HCT116 (cell line): ENCODE measurements around the gene ZFPL1. TPM values are rescaled to one million over a fixed set of nuclear protein-coding genes. Genes with fewer than 3 reads are reported as not detected.

Experiments used
- ATAC-seq: fragments of 200-7000 bp; cut with Tn5 transposase; 2 replicates; pipeline ENCODE4 v1.9.1; 2020; ENCODE audit warnings: mild to moderate bottlenecking, moderate library complexity
- BruUV-seq: library from RNA; stranded (reverse); fragments of 400-500 nt; replicated peaks from 2 replicates; lab custom pipeline; 2021; lab: Mats Ljungman, UMichigan
- CTCF ChIA-PET: fragments of 300-600 bp; sonication (Branson Sonifier 250); formaldehyde crosslinking; loops from one replicate; lab custom pipeline; 2021; ENCODE audit warnings: antibody characterized with exemption; lab: Charles Lee
- POLR2A ChIA-PET: fragments of 300-600, 350-600 bp; sonication (Branson Sonifier 250); formaldehyde crosslinking; loops from one replicate; lab custom pipeline; 2021; ENCODE audit warnings: antibody characterized with exemption; lab: Charles Lee
- RAD21 ChIA-PET, 2 experiments: fragments of 300-600 bp; sonication (Branson Sonifier 250); formaldehyde crosslinking; loops; one replicate each; lab custom pipeline; 2023; ENCODE audit warnings: low total read pairs in 2 of 2; ENCODE audit not compliant: uncharacterized antibody in 2 of 2, unreplicated experiment in 2 of 2, low non-redundant PET in 1 of 2; lab: Charles Lee
- DNase-seq: peaks from one replicate; pipeline ENCODE4 v3.0.0-alpha.2; 2010; ENCODE audit warnings: low read depth, low spot score
- H2AFZ ChIP-seq: fragments of 200-600 bp; shearing (Covaris generic), sonication (generic); 2 replicates; pipeline ENCODE4 v1.6.1; 2017; ENCODE audit warnings: low read depth, mixed run types, mixed read lengths, antibody characterized with exemption, low read length; ENCODE audit not compliant: poor library complexity, severe bottlenecking
- H3K27ac ChIP-seq: 2 replicates; pipeline ENCODE4 v1.5.1; 2012; ENCODE audit warnings: low read depth, low read length
- H3K27me3 ChIP-seq: fragments of 200-600 bp; sonication (generic); 2 replicates; pipeline ENCODE4 v1.6.1; 2016; ENCODE audit warnings: mixed run types, low read length, mixed read lengths; ENCODE audit not compliant: insufficient read depth
- H3K36me3 ChIP-seq, 2 experiments: fragments of 200-500 bp in 1 of 2; fragments of 200-600 bp in 1 of 2; sonication (Bioruptor generic) in 1 of 2; sonication (generic) in 1 of 2; 2 replicates each; pipeline versions ENCODE4 v1.5.1 to v1.6.1; 2014 to 2016; ENCODE audit warnings: low read length in 2 of 2, inconsistent platforms in 1 of 2, mixed read lengths in 1 of 2, mixed run types in 1 of 2; ENCODE audit not compliant: insufficient read depth in 2 of 2, control insufficient read depth in 1 of 2
- H3K4me1 ChIP-seq, 2 experiments: fragments of 200-600 bp in 1 of 2; sonication (generic) in 1 of 2; 2 replicates each; pipeline versions ENCODE4 v1.5.1 to v1.6.1; 2012 to 2017; ENCODE audit warnings: low read length in 2 of 2, inconsistent platforms in 1 of 2, mild to moderate bottlenecking in 1 of 2, mixed read lengths in 1 of 2, mixed run types in 1 of 2, moderate library complexity in 1 of 2; ENCODE audit not compliant: insufficient read depth in 2 of 2, control insufficient read depth in 1 of 2
- H3K4me2 ChIP-seq: fragments of 200-600 bp; sonication (generic); 2 replicates; pipeline ENCODE4 v1.6.1; 2017; ENCODE audit warnings: mixed run types, low read length, mixed read lengths
- H3K4me3 ChIP-seq, 2 experiments: fragments of 200-600 bp in 1 of 2; sonication (generic) in 1 of 2; replicated peaks in 1 of 2; 2 replicates each; pipeline ENCODE4 v1.5.1; 2011 to 2016; ENCODE audit warnings: low read length in 2 of 2, control low read depth in 1 of 2, low read depth in 1 of 2, mild to moderate bottlenecking in 1 of 2, mixed read lengths in 1 of 2, mixed run types in 1 of 2
- H3K79me2 ChIP-seq: fragments of 200-600 bp; sonication (generic); 2 replicates; pipeline ENCODE4 v1.6.1; 2017; ENCODE audit warnings: mild to moderate bottlenecking, mixed run types, low read length, moderate library complexity, mixed read lengths; ENCODE audit not compliant: insufficient read depth
- H3K9ac ChIP-seq: fragments of 200-600 bp; sonication (generic); 2 replicates; pipeline ENCODE4 v1.6.1; 2016; ENCODE audit warnings: low read length, mixed read lengths
- H3K9me2 ChIP-seq: fragments of 200-600 bp; sonication (generic), shearing (Covaris generic); 2 replicates; pipeline ENCODE4 v1.6.1; 2017; ENCODE audit warnings: mixed run types, mild to moderate bottlenecking, moderate library complexity; ENCODE audit not compliant: insufficient read depth
- H3K9me3 ChIP-seq, 2 experiments: fragments of 200-500 bp in 1 of 2; fragments of 200-600 bp in 1 of 2; sonication (Bioruptor generic) in 1 of 2; sonication (generic) in 1 of 2; 2 replicates each; pipeline ENCODE4 v1.6.1; 2014 to 2017; ENCODE audit warnings: low read length in 2 of 2, mixed read lengths in 2 of 2, inconsistent platforms in 1 of 2, low read depth in 1 of 2, mild to moderate bottlenecking in 1 of 2, mixed run types in 1 of 2, moderate library complexity in 1 of 2; ENCODE audit not compliant: control insufficient read depth in 1 of 2, insufficient read depth in 1 of 2
- H4K20me1 ChIP-seq: fragments of 200-600 bp; sonication (generic), shearing (Covaris generic); 2 replicates; pipeline ENCODE4 v1.6.1; 2017; ENCODE audit warnings: mixed run types, mild to moderate bottlenecking, moderate library complexity; ENCODE audit not compliant: insufficient read depth
- CBX3 ChIP-seq: IDR thresholded peaks from 2 replicates; pipeline ENCODE4 v1.6.1; 2012; ENCODE audit warnings: low read depth
- CEBPB ChIP-seq: IDR thresholded peaks from 2 replicates; pipeline ENCODE4 v1.6.1; 2012; ENCODE audit warnings: low read depth
- ELF1 ChIP-seq: IDR thresholded peaks from 2 replicates; pipeline ENCODE4 v1.6.1; 2012; ENCODE audit warnings: low read depth, borderline replicate concordance
- EZH2 ChIP-seq: fragments of 200-600 bp; sonication (generic); IDR thresholded peaks from 2 replicates; pipeline ENCODE4 v1.6.1; 2017; ENCODE audit warnings: antibody characterized with exemption, mixed run types
- EZH2phosphoT487 ChIP-seq: fragments of 200-600 bp; IDR thresholded peaks from 2 replicates; pipeline ENCODE4 v1.6.1; 2018; ENCODE audit warnings: antibody characterized with exemption, borderline replicate concordance
- JUND ChIP-seq: IDR thresholded peaks from 2 replicates; pipeline ENCODE4 v1.6.1; 2012
- MAX ChIP-seq: IDR thresholded peaks from 2 replicates; pipeline ENCODE4 v1.6.1; 2012
- POLR2A ChIP-seq: IDR thresholded peaks from 2 replicates; pipeline ENCODE4 v1.7.0; 2011; ENCODE audit warnings: borderline replicate concordance; ENCODE audit not compliant: insufficient read depth, insufficient read length; ENCODE audit errors: extremely low read depth
- POLR2AphosphoS5 ChIP-seq: IDR thresholded peaks from 2 replicates; pipeline ENCODE4 v1.6.1; 2011; ENCODE audit warnings: mild to moderate bottlenecking, low read depth, low read length, moderate library complexity
- RAD21 ChIP-seq: IDR thresholded peaks from 2 replicates; pipeline ENCODE4 v1.6.1; 2012; ENCODE audit warnings: low read depth, mild to moderate bottlenecking
- SIN3A ChIP-seq: IDR thresholded peaks from 2 replicates; pipeline ENCODE4 v1.6.1; 2012; ENCODE audit warnings: low read depth
- YY1 ChIP-seq: IDR thresholded peaks from 2 replicates; pipeline ENCODE4 v1.6.1; 2011; ENCODE audit warnings: low read length, low read depth, moderate library complexity, mild to moderate bottlenecking; ENCODE audit not compliant: insufficient replicate concordance; ENCODE audit errors: extremely low read depth
- ZFX ChIP-seq: fragments of 450-650 bp; IDR thresholded peaks from 2 replicates; pipeline ENCODE4 v1.6.1; 2017
- intact Hi-C: fragments of 100-400 bp; cut with micrococcal nuclease; formaldehyde crosslinking; loops from 2 replicates; pipeline ENCODE4 v1.10.0; 2022
- total RNA-seq: library from RNA; stranded (reverse); gene quantifications from one replicate; pipeline ENCODE4 v1.2.1, GENCODE V29; 2021; ENCODE audit not compliant: unreplicated experiment
- TF ChIP-seq, protein P1 (sequence below), 3 experiments: fragments of 200-600 bp in 1 of 3; sonication (generic) in 1 of 3; IDR thresholded peaks in 2 of 3; conservative IDR thresholded peaks in 1 of 3; 2 replicates each; pipeline ENCODE4 v1.5.1; 2012 to 2017; ENCODE audit warnings: low read depth in 2 of 3, low read length in 2 of 3, antibody characterized with exemption in 1 of 3, borderline replicate concordance in 1 of 3, control low read depth in 1 of 3, mild to moderate bottlenecking in 1 of 3, mixed read lengths in 1 of 3, mixed run types in 1 of 3, moderate library complexity in 1 of 3; ENCODE audit not compliant: insufficient read depth in 1 of 3

Gene ZFPL1
- total RNA-seq, 1 experiment from 2014 or later = 35.3 TPM

GRCh38 chr11:65058012-65058411 lies 26.0 kb upstream of the ZFPL1 start:
- no TSS peak for BruUV-seq
- Histone ChIP-seq H3K4me1 (no peaks in the 10 kb centered on the region), H3K9ac (no peak overlapping the region), H3K36me3 (no peaks in the 10 kb centered on the region), H4K20me1 (no peaks in the 10 kb centered on the region), H3K79me2 (no peaks in the 10 kb centered on the region), H3K27me3 (no peaks in the 10 kb centered on the region), H3K9me3 (no peaks in the 10 kb centered on the region), H2AFZ (no peak overlapping the region), H3K4me3 (no peak overlapping the region), H3K9me2 (no peaks in the 10 kb centered on the region), H3K4me2 (no peak overlapping the region), H3K27ac (no peak overlapping the region)
- RAD21 ChIA-PET = no interaction called here
- DNase-seq (no peak), ATAC-seq (no peak)
- POLR2A ChIA-PET = no interaction called here
- intact Hi-C loops = no loop called here
- TF ChIP-seq RAD21 (no peak), MAX (no peak), EZH2 (no peak), POLR2AphosphoS5 (no peak), CEBPB (no peak), ELF1 (no peak), EZH2phosphoT487 (no peak), CBX3 (no peak), JUND (no peak)
- CTCF ChIA-PET = no interaction called here

GRCh38 chr11:65058419-65059054 lies 25.5 kb upstream of the ZFPL1 start, which contains the start of gene NAALADL1:
NAALADL1 (minus strand) TSS chr11:65058553; CDS start chr11:65058521, 32 bp downstream.
- RAD21 ChIA-PET = no interaction called here
- intact Hi-C loops = no loop called here
- no peak for ATAC-seq
- Histone ChIP-seq H3K9me2 (no peaks in the 10 kb centered on the region), H3K4me1 (no peaks in the 10 kb centered on the region), H3K9me3 (no peaks in the 10 kb centered on the region), H3K36me3 (no peaks in the 10 kb centered on the region), H3K27me3 (no peaks in the 10 kb centered on the region), H3K27ac (no peak within 1 kb of the TSS), H3K4me3 (no peak within 1 kb of the TSS), H3K9ac (no peak within 1 kb of the TSS), H2AFZ (no peak within 1 kb of the TSS), H3K79me2 (no peaks in the 10 kb centered on the region), H4K20me1 (no peaks in the 10 kb centered on the region), H3K4me2 (no peak within 1 kb of the TSS)
- TF ChIP-seq, protein P1, sequence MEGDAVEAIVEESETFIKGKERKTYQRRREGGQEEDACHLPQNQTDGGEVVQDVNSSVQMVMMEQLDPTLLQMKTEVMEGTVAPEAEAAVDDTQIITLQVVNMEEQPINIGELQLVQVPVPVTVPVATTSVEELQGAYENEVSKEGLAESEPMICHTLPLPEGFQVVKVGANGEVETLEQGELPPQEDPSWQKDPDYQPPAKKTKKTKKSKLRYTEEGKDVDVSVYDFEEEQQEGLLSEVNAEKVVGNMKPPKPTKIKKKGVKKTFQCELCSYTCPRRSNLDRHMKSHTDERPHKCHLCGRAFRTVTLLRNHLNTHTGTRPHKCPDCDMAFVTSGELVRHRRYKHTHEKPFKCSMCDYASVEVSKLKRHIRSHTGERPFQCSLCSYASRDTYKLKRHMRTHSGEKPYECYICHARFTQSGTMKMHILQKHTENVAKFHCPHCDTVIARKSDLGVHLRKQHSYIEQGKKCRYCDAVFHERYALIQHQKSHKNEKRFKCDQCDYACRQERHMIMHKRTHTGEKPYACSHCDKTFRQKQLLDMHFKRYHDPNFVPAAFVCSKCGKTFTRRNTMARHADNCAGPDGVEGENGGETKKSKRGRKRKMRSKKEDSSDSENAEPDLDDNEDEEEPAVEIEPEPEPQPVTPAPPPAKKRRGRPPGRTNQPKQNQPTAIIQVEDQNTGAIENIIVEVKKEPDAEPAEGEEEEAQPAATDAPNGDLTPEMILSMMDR (IDR thresholded peaks at IDR 0.05 in 2 of 3, conservative IDR thresholded peaks at IDR 0.05 in 1 of 3; ENCODE audit: borderline replicate concordance in 1 of 3, insufficient read depth in 1 of 3, low read depth in 2 of 3, low read length in 2 of 3) = no peak
- TF ChIP-seq YY1 = no peak
- no peak for TF ChIP-seq ZFX
- TF ChIP-seq JUND = no peak
- no peak for TF ChIP-seq POLR2A
- no peak for TF ChIP-seq SIN3A
- TF ChIP-seq EZH2 = no peak
- CTCF ChIA-PET = no interaction called here
- DNase-seq = no peak
- POLR2A ChIA-PET = no interaction called here
- no TSS peak for BruUV-seq
